Activated CD8-positive, alpha-beta memory T cell treated with anti-CD3 and anti-CD28 coated beads for 1 hour (primary cell): Measurements from ENCODE around the gene MAGEF1.
"Not testable (repeated sequence)": the region's sequence is repeated elsewhere in the genome, so short reads cannot be mapped to it uniquely, and the experiment has no call there.

Source experiments
- DNase-seq, 2 donors: peaks; one replicate each; pipeline ENCODE4 v3.0.0-alpha.2; 2020; ENCODE audit warnings: low read depth in 1 of 2; ENCODE audit errors: extremely low read depth in 1 of 2

The MAGEF1 gene

DNA sequence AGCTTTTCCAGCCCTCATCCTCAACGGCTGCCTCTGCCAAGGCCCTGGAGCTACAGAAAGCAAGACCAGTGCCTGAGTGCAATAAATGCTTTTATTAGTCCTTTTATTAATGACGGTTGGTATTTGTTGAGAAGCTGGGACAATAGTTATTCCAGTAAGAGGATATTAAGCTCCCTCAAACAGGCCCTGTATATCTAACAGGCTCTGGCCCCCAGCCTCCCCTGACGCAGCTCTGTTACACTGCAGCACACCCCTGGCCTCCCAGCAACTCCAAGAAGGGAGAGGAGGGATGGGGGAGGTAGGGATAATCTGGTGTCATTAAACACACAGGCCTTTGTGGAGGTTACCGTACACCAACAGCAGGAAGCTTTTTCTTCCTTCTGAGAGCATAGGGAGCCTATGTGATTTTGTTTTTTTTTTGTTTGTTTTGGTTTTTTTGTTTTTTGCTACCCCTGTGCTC, 30.8 kb upstream of the MAGEF1 start:
- no peak for DNase-seq

DNA sequence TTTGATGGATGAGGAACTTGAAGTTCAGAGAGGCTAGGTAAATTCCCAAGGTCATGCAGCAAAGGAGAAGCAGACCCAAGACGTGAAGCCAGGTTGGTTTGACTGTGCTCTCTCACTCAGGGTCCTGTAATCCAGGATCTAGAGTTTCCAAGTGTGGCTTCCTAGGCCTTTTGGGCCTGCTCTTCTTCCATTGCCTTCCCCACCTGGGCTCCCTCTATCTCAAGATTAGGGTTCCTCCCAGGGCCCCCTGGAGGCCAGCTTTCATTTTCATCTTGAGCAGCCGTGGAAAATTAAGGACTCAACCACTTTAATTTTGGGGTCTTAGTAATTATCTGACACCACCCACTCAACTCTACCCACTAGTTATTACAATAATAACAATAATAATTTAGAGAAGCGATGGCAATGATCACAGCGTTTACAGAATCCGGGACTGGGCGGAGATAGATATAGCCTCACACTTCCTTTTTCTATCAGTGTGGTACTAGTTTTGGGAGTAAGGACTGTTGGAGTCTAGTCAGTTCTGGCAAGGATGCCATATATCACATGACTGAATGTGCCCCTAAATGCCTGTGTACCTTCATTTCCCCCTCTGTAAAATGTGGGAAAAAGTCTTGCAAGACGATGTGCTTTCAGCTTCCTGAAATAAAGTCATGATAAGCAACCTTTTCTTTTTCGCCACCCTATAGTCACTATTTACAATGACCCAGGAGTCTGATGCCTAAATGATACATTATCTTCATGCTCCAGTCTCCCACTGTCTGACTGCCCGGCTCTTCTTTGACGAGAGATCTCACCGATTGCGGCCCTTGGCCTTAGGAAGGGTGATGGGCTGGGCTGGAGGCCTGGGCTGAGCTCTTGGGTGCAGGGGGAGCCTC, 30.2 kb upstream of the MAGEF1 start:
- DNase-seq, result no peak

DNA sequence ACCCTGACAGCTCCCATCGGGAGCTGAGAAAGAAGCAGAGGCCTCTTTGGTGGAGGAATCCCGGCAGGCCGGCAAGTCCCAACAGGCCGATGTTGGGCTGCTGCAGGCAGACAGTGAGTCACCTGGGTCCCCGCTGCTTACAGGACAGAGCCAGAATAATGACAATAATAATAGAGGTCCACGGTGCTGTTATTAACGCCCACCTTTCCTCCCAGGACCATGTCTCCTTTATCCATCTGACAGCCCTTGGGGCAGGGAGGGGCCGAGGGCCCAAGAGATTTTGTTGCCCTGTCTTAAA, 29.3 kb upstream of the MAGEF1 start:
- DNase-seq, result no peak

DNA sequence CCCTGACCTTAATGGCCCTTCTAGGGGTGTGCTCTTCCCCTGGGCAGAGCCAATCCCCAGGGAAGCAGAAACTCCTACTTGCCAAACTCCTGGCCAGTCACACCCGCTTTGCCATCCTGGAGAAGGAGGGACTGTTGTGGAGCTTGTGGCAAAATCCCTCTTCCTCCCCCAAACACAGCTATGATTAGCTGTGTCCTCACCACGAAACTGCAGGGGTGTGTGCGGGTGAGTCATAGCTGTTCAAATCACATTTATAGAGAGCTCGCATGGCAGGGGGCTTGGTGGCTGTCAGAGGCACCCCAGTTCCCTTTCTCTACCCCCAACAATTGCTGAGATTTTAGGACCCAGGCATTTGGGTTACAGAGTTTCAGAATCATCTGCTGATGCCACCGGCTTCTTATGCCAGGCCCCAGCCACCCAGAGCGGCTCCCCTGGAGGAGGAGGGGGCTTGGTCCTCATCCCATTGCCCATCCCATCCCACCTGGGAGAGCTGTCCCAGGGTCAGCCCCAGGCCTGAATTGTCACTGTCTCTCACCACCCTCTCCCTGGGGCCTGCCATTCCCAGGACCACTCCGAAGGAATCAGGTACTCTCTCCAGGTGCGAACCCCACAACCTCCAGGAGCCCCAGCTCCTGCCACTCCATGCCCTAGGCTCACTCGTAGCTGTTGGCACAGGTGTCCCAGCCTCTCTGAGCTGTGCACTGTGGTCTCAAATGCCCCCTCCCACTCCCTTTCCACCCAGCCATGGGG, 28.8 kb upstream of the MAGEF1 start:
- no peak for DNase-seq

DNA sequence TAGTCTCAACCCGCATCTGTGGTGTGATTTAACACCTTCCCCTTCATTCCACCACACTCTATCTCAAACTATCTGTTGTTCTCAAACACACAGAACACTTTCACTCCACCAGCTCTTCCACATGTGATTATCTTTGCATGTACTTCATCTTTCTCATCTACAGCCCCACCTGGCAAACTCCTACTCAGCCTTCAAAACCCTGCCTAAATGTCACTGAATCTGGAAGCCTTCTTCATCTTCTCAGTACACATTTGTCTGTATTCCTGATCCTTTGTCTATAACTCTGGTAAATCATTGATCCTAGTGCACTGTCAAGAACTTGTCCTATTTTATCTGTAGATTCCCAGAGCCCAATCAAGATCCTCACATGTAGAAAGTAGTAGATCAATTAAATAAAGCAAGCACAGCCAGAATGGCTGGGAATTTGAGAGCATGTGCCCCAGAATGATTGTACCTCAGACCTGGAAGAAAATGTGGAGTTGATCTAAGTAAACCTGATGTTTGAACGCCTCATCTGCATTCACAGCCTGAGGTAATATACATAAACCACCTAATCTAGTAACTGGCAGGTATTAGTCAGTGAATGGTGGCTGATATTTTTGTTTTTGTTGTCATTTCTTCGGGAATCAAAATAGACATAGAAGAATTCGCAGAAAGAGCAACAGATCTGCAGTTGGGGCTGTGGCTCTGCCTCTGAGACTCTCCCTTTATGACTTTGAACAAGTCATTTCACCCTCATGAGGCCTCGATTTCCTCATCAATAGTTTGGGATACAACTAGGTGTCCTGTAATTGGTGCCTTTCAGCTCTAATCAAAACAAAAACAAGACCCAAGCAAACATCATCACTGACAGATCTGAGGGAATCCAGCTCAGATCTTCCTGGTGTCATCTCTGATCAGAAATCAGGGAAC, 28.0 kb upstream of the MAGEF1 start:
- DNase-seq, result no peak

DNA sequence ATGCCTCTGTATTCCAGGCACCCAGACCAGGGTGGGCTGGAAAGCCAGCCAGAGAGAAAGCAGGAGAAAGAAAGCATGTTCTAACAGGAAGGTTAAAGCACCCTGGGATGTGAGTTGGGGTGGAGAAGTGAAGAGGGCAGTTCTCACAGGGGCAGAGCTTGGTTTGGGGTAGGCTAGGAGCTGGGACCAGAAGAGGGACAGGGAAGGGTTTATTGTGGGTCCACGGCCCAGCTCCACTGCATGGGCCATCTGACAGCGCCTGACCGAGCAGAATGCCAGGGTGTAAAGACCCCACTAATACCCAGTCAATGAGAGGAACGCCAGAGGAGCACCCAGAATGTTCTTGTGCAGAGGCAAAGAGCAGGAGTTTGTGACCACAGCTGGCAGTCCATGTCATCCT, 27.1 kb upstream of the MAGEF1 start:
- no peak for DNase-seq

DNA sequence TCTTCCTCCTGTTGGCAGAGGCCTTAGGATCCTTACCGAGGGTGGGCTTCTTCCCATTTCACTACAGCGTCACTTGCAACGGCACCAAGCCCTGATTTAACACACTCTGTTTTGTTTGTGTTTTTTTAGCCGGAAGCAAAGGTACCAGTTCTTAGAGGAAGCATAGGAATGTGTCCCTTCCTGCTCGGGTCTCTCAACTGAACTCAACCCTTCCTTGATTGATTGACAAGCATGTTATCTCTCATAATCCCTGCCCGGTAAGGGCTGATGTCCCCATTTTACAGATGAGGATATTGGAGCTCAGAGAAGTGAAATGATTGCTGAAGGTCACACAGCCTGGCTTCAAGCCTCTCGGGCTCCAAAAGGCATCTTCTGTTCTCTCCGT, 26.6 kb upstream of the MAGEF1 start:
- DNase-seq, result no peak

DNA sequence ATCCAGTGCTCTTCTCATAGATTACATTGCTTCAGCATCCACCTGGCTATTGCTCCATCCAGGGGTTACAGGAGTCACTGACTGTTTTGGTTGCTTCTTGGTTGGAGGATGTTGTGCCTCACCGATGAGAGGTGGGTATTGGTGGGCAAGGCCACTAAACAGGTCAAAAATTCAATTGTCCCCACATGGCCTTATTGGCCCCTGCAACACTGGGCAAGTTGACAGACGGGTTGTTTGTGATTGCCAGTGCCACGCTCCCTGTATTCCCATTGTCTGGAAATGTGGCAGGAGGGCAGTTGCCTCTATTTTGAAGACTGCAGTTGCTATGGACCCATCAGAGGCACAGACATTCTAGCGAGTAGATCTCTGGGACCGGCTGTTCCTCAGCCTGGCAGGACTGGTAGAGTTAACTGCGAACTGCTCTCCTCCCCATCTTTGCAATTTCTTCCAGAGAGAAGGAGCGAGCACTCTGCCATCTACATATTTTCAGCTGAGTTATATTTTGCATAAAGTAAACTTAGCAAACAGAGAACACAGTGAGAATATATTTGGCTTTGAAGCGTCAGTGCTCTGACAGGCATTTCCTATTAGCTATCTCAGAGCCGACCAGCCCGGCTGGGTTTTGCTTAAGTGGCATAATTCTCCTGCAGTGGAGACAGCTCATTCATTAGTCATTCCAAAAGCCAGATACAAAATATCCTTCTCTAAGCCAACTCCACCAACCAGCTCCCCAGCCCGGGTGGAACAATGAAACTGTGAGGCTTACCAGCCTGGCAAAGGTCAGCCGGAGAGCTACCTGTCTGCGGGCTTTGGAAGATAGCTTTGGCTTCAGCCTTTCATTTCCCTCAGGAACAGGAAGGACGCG, 26.0 kb upstream of the MAGEF1 start:
- DNase-seq, result no peak

DNA sequence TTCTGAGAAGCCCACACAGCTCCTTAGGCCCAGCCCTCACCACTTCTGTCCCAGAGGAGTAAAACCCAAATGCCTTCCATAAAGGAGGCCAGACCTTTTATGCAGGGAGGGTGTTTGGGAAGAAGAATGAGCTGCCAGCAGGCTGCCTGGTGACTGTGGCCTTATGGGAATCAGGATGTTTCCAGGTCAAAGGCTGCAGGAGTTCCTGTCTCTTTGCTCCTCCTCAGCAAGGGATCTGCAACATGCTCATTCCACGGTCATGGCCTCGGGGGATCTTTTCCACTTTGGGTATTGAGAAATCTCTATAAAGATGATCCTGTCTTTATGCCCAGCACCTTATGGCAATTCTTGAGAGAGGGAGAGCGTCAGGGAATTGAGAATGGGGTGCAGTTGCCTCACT, 25.2 kb upstream of the MAGEF1 start:
- no peak for DNase-seq

DNA sequence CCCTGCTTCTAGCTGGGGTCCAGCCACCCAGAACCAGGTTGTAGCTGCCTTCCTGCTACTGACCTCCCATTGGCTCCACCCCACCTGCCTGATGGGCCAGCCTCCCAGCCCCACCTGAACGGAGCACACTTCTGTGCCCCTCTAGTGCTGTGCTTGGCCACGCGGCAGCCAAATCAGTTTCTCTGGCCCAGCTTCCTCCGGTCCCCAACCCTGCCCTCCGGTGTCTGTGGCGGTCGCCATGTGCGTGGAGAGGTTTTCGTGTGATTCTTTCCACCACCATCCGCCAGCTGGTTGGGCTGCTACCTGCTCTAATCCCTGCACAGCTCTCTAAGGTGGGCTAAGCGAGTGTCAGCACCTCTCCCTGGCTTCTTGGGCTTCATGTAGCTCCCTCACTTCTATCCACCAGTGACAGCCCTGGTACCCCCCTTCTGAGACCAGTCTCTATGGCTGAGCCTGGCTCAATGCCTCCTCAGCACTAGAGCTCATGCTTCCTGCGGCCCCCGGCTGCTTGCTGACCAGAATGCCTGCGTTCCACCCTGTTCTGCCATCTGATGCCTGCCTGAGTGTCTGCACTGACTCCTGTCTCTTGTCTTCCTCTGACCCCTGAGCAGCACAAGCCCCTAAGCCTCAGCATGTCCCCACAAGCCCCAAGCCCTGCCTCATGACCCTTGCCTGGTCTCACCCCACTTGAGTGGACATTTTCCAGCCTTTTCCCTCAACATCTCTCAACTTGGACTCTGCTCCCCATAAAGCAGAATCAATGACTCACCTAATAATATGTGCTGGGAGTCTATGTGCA, 23.2 kb upstream of the MAGEF1 start:
- no peak for DNase-seq

DNA sequence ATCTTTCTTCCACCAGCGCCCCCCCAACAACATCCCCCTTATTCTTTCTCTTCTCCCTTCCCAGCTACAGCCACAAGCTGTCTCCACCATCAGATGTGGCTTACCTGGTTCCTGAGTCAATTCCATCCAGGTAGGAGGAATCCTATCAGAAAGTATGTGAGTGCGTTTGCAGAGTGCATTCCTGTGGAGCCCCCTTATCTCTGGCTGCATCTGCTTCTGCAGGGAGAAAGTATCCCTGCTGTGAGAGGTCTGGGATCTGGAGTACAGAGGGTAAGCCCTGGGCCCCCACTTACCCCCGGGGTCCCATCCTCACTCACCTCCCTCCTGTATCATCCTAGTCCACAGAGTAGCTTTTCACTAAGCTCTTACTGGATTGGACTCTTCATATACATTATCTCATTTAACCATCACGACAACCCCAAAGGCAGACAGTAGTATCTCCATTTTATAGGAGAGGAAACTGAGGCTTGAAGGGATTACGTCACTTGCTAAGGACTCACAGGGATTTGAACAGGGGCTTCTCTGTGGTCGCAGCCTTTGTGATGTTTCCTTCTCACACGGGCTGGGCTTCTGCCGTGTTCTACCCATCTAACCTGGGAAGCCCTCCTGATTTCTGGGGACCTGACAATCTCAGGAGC, 22.2 kb upstream of the MAGEF1 start:
- DNase-seq, result no peak

DNA sequence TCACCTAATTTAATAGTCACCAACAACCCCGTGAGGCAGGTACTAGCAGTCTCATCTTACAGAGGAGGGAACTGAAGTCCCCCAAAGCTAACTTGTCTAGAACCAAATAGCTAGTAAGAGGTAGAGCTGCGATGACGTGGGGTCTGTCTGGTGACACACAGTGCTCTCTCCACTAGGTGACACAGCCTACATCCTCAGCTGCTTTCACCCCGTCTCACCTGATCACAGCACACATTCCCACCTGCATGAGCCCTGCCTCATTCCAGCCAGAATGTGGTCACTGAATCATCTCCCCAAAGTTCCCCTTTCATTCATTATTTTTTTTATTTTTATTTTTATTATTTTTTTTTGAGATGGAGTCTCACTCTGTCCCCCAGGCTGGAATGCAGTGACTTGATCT, 21.3 kb upstream of the MAGEF1 start:
- DNase-seq, result no peak

DNA sequence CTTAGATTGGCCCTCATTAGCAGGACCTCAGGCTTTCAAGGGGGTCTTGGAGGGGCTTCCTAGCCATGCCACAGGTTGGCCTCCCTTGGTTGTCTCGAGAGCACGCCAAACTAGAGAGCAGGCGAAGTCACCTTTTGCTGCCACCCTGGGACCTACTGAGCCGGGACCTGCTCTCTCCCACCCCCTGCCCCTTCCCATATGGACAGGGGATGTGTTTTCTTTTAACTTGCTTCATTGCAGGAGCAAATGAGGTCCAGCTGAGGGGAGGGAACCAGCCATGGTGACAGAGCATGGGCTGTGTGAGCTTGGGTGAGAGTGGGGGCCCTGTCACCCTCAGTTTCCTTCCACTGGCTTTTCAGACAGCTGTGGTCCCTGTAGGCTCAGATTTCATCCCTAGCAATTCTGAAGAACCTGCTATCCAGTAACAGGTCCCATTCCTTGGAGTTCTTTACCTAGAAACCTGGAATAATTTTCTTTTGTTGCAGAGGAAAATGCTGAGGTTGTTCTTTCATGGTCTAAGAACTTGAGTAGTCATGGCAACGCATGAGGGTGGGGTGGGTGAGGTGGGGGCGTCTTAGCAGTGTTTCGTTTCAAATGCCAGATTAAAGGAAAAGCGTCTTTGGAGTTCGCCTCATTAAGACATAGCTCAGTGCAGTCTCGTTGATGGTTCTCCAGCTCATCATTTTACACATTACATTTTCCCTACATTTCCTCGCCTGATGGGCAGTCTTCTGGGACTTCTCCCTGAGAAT, 20.1 kb upstream of the MAGEF1 start:
- DNase-seq, result no peak

DNA sequence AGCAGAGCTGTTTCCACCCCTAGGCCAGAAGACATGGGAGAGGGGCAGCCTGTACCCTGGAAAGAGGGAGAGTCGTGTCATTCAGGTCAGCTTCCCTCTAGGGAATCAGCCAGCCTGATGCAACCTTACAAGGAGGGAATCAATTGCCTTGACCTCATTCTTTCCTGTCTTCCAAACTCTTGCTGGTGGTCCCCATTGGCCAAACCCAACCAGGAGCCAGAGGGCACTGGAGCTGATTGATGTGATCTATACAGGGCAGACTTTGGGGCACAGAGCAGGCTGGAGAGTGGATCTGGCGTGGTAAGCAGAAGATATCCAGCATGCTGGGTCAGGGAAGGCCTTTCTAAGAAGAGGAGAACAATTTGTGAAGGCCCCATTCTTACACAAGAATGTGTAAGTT, 19.1 kb upstream of the MAGEF1 start:
- no peak for DNase-seq

DNA sequence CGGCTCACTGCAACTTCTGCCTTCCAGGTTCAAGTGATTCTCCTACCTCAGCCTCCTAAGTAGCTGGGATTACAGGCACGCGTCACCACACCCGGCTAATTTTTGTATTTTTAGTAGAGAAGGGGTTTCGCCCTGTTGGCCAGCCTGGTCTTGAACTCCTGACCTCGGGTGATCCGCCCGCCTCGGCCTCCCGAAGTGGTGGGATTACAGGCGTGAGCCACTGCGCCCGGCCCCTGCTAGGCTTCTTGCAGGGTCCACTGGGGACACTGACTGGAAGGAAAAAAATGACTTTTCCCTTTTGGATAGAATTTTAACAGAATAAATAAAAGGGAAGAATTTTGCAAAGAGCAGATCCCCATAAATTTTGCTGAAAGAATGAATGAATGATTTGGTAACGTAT, 17.3 kb upstream of the MAGEF1 start:
- DNase-seq, result not testable (repeated sequence)

DNA sequence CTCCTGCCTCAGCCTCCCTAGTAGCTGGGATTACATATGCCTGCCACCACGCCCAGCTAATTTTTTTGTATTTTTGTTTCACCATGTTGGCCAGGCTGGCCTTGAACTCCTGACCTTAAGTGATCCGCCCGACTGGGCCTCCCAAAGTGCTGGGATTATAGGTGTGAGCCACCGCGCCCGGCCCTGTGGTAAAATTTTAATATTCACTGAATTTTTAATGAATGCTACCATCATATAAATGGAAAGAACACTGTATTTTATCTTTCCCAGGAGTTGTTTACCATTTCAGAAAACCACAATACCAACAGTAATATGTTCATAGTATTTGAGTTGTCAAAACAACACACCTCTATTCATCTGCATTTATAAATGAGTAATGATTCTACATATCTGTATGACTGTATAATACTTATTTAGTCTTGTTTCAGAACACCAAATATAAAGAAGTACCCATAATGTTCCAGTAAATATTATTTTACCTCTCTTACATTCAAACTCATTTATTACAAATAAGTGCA, 16.2 kb upstream of the MAGEF1 start:
- no peak for DNase-seq

DNA sequence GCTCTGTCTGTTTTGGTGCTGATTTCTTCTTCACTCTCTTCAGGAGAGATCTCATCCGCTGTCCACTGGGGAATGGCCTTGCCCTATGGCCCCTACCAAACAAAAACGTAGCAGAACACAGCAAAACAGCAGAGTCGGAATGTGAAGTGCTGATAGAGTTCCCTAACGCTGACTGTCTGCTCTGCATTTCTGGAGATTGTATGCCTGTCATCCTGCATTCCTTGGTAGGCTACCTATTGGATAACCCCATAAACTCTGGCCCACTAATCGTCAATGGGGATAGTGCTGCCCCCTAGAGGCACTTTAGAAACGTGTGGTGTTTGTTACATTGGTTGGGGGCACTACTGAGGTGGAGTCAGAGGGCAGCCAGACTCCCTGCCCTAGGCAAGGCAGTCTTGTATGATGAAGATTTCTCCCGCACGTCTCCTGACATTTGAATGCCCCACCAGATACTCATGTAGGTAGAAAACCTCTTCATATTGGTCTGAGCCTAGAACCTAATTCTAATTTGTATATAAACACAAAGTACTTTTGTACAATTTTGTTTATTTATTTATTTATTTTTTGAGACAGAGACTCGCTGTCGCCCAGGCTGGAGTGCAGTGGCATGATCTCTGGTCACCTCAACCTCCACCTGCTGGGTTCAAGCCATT, 15.6 kb upstream of the MAGEF1 start:
- DNase-seq, result no peak

DNA sequence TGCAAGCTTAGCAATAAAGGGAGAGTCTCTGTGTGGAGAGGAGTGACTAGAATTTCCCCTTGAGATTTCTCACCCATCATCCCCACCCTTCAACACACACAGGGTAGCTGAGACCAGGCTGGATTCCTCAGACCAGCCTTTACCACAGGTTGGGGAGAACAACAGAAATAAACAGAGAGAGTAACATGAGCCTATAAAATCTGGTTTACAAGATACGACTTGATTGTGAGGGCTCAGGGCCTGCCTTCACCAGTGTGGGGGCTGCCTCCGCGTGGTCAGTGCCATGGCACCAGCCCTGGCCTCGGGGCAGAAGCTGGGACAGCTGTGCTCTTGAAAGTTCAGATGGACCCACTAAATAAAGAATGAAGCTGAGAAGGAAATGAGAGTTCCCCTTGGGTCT, 14.6 kb upstream of the MAGEF1 start:
- DNase-seq, result no peak
